GM18502 (cell line): ENCODE data around the gene LSM7.
"Not testable (repeated sequence)": the region's sequence is repeated elsewhere in the genome, so short reads cannot be mapped to it uniquely, and the experiment has no call there.

ENCODE experiments used
- ATAC-seq: cut with Tn5 transposase; IDR thresholded peaks from one replicate; pipeline ENCODE4 v1.9.1; 2021; ENCODE audit warnings: mild to moderate bottlenecking; ENCODE audit not compliant: unreplicated experiment, poor library complexity

The LSM7 gene

DNA sequence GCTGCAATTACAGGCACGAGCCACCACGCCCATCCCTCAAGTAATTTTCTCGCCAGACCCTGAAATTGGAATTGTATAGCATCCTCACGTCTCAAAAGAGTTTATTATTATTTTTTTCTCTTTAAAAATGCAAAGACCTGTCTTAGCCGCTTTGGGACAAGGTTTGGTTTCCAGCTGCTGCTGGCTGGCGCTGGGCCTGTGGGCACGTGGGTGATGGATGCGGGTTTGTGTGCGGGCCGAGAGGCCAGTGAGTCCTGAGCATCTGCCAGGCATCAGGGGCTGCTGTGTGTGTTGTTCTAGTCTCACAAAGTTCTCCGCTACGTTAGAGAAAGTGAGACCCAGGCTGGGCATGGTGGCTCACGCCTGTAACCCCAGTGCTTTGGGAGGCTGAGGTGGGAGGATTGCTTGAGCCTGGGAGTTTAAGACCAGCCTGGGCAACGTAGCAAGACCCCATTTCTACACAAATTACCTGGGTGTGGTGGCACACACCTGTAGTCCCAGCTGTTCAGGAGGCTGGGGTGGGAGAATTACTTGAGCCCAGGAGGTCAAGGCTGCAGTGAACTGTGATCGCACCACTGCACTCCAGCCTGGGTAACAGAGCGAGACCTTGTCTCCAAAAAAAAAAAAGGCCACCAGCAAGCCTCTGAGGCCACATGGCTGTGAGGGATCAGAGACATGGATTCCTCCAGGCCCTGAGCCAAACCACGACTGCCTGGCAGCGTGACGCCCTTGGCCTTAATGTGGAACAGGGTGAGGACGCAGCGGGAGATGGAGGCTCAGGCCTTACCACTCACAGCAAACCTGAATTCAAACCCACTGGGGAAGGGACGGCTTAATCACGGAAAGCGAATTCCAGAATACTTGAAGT is 27.0 kb upstream of the LSM7 start:
- ATAC-seq: no peak

DNA sequence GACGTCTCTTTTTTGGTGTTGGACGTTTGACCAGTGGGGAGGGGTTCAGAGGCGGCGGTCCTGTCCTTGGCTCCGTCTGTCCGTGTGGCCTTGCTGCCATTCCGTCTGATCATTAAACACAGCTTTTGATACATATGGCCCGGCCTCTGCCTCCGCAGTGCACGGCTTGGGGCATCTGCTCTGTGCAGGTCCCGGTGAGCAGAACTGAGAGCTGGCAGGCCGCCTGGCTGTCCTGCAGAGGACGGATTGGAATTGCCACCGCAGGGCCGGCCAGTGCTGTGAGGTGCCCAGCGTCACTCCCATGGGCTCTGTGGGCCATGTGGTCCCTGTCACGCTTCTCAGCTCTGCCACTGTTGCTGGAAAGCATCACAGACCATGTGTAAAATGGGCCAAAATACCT is 26.3 kb upstream of the LSM7 start:
- no peak for ATAC-seq

DNA sequence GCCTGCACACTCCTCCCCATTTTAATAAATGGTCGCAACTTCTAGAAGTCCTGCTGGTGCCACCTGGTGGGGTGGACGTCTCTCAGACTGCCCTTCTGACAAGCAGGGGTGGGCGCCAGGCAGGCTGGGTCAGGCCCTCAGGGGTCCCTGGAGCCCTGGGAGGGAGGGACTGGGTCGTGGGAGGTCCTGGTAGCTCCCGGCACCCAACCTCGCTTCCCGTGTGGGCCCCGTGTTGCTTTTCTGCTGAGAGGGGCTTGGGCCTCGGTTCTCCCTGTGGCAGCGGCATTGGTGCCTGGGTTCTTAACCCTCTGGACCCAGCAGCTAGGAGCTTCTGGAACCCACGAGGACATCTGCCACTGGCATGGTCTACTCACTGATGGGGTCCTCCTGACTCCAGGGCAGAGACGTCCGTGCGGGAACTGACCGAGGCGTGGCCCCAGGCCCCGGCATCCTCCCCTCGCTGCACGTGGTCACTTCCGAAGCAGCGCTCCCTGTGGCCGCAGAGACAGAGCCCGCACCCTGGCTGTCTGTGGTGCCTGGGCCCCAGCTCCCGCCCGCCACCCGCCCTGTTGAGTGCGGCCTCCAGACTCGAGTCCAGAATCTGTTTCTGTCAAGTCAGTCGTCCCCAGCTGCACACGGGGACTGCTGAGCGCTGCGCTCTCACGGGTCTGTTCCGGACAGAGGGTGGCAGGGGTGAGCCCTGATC is 25.7 kb upstream of the LSM7 start:
- no peak for ATAC-seq

DNA sequence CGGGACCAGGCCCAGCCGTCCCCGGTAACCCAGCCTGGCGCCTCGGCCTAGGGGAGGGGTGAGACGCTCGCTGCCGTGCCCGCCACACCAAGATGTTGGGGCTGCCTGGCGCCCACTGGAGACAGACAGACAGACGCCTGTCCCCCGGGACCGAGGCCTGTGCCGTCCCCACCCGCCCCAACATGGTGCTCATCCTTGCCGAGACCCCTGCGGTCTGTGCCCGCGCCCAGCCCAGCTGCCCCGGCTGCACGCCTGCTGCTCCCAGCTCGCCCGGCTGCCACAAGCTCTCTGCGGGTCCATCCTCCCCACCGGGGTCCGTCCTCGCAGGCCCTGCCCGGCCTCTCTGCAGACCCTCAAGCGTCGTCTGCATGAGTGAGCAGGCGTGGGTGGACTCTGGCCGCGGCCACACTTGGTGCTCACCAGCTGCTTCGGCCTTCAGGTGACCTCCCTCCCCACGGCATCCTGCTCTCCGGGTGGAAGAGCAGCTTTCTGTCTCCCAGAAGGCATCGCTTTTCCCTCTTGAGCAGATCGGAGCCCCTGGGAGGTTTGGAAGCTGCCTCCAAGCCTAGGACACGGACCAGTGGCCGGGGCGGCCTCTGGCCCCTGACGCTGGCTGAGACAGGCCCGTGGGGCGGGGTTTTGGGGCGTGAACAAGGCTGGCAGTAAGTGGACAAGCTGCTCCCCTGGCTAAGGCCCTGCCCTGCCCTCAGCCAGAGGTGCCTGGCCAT is 24.9 kb upstream of the LSM7 start:
- no peak for ATAC-seq

DNA sequence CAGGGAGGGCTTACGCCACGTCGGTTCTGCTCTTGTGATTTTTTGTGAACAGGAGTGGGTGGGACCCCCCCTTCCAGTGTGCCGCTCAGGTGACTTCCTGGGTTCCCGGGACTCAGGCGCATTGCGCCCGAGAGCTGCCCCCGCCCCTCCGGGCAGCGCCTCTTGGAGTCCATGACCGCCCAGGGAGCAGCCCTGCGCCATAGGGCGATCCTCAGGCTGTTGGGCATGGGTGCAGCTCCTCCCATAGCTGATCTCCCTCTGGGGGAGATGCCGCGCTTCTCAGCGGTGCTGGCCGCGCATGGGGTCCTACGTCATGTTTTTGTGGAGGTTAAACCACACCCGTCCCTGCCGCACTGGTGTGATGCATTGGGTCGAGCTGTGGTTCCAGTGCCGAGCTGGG is 23.7 kb upstream of the LSM7 start:
- ATAC-seq: no peak

GRCh38 chr19:2351591-2351990 is 23.2 kb upstream of the LSM7 start:
- ATAC-seq: no peak

- ATAC-seq: no peak
Observed at GRCh38 chr19:2350656-2351055, 22.3 kb upstream of the LSM7 start.

DNA sequence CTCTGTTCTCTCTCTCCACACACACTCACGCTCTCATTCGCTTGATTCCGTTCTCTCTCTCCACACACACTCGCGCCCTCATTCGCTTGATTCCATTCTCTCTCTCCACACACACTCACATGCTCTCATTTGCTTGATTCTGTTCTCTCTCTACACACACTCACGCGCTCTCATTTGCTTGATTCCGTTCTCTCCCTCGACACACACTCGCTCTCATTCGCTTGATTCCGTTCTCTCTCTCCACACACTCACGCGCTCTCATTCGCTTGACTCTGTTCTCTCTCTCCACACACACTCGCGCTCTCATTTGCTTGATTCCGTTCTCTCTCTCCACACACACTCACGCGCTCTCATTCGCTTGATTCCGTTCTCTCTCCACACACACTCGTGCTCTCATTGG is 21.4 kb upstream of the LSM7 start:
- not testable (repeated sequence) for ATAC-seq

DNA sequence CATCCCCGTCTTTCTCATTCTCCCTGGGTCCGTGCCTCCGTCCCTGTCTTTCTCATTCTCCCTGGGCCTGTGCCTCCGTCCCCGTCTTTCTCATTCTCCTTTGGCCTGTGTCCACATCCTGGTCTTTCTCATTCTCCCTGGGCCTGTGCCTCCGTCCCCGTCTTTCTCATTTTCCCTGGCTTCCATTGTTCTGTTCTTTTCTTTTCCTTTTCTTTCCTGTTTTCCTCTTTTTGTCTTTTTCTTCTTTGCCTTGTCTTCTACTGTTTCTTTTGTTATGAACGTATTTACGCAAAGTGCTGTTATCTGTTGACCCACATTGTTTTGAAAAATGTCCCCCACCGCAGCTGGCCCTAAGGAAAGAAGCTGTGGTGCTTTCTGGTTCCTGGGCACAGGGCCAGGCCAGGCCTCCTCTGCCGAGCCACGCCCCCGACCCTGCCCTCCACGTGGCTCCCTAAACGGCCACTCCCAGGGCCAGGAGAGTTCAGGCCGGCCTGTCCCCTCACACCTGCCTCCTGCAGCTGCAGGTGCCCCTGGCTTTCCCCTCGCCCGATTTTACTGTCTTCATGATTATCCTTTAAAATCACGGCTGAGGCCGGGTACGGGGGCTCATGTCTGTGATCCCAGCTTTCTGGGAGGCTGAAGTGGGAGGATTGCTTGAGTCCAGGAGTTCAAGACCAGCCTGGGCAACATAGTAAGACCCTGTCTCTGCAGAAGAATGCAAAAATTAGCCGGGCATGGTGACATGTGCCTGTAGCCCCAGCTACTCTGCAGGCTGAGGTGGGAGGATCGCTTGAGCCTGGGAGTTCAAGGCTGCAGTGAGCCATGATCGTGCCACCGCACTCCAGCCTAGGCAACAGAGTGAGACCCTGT is 17.6 kb upstream of the LSM7 start:
- ATAC-seq: no peak

GRCh38 chr19:2345076-2345475 is 16.7 kb upstream of the LSM7 start:
- no peak for ATAC-seq

DNA sequence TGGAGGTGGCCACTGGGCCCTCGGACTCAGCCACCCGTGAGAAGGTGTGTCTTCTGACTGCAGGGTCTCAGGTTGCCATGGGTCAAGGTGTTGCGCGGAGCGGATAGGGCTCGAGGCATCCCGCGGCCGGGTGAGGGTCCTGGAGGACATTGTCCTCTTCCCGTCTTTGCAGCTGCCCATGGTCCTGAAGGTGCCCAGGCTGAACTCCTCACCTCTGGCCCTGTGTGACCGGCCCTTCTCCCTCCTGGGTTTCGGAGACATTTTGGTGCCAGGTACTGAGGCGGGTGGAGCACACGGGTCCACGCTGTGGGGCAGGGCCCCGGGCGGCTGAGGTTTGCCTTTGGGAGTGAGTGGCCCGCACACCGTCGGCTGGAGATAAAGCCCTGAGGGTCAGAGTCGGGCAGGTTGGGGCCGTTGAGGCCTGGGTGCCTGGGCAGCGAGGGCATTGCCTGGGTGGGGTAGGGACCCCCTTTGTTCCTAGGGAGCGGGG is 16.0 kb upstream of the LSM7 start:
- ATAC-seq: no peak

DNA sequence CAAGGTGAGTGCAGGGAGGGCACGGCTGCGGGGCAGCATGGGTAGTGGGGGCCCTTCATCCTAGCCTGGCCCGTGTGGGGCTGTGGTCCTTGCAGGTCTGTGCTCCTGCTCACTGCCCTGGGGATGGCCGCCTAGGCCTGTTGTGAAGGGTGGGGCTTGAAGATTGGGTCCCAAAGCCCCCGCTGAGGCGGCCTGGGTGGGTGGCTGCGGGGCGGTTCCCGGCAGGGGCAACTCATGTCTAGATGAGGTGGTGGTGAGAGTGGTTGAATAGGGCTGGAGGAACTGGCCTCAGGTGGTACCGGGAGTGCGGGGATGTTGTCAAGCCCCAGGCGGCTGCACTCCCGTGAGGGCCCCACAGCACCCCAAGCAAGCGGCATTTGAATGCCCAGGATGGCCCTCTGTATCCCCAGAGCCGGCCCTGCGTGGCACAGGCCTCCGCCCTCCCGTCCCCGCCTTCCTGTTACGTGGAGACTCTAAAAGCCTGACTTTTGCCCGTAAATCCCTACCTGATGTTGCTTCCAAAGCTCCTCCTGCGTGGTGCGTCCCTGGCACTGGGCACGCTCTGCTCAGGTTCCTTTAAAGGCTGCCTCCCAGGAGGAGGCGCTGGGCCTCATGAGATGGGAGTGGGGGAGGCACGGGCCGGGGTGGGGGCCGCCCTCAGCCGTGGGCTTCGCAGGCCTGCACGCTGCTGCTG is 15.1 kb upstream of the LSM7 start:
- ATAC-seq: no peak

DNA sequence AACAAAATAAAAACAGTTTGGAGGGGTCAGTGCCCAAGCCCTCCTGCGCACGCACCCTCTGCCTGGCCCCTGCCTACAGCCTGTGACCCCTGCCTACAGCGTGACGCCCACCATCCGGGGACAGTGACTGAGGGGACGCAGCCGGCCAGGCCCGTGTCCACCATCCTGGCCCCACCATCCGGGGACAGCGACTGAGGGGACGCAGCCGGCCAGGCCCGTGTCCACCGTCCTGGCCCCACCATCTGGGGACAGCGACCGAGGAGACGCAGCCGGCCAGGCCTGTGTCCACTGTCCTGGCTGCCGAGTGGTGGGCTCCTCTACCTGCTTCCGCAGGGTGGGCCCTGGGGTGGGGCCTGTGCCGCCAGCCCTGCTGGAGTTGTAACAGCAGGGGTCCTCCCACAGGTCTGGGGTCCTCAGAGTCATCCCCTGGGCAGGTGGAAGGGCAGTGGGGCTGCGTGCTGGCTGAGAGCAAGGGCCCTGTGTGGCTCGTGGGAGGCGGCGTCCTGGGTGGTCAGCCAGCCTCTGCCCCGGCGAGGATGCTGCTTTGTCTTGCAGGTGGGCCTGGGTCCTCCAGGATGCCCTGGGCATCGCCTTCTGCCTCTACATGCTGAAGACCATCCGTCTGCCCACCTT is 14.4 kb upstream of the LSM7 start:
- ATAC-seq: no peak

- no peak for ATAC-seq
Observed at GRCh38 chr19:2341982-2342381, 13.6 kb upstream of the LSM7 start.

DNA sequence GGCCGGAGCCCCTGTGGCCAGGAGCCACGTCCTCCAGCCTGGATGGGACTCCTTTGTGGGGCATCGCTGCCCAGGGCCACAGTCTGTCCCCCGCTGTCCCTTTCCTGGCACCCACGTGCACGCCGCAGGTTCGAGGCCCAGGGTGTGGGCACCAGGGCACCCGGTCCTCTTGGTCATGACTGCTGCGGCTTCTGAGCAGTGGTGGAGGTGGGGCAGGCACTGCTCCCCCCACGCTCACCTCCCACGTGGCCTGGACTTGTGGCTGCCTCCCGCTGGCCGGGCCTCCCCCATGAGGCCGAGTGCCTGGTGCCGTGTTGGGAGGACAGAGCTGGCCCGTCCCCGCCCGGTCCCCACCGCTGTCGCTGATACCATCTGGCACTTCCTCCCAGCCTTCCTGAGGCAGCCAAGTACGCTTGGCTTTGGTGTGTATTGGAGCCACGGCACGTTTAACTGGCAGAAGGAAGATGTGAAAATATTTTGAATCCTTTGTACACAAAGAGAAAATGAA is 12.9 kb upstream of the LSM7 start:
- ATAC-seq: no peak

DNA sequence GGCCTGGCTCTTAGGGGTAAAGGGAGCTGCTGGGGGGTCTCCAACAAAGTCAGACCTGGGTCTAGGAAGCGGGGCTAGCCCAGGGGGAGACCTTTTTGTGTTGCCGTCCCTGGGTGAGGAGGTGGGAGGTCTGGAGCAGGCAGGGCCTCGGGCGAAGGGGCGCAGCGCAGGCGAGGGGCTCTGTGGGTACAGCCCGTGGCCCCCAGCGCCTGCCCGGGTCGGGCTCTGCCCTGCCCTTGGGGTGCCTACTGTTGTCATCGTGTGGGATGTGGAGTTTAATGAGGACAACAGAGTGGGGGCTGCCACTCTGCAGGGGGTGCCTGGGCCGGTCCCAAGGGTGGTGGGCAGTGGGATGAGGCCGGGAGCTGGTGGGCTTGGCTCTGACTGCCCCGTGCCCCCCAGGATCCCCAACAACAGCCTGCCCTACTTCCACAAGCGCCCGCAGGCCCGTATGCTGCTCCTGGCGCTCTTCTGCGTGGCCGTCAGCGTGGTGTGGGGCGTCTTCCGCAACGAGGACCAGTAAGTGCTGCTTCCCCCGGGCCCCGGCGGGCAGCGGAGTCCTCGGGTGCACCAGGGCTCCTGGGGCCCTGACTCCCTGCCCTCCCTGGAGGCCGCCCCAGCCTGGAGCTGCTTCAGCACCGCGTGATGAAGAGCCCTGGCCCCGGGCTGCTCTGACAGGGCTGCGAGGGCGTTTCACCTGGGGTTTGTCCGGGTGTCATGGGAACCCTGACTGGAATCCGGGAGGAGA is 12.3 kb upstream of the LSM7 start:
- no peak for ATAC-seq

DNA sequence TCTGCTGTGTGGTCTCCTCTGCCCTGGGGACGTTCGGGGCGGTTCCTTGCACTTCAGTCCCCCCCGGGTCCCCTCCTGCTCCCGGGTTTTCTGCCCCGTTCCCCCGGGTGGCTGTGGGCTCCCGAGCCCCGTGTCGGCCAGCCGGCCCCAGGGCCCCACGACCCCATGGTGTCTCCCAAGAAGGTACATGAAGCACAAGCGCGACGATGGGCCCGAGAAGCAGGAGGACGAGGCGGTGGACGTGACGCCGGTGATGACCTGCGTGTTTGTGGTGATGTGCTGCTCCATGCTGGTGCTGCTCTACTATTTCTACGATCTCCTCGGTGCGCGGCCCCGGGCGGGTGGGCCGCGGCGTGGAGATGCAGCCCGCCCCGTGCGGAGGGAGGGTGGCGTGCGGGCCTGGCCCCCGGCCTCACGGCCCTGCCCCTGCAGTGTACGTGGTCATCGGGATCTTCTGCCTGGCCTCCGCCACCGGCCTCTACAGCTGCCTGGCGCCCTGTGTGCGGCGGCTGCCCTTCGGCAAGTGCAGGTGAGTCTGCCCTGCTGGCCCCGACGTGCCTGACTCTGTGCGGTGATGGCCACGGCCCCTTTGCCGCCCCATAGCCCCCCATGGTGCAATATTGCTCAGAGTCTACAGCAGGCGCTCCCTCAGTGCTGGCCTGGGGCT is 11.4 kb upstream of the LSM7 start:
- no peak for ATAC-seq
